NCI-H774 (cell line): ENCODE measurements around the gene DNAJA3.

Source experiments
- DNase-seq: peaks from one replicate; lab custom pipeline; 2025; lab: John Stamatoyannopoulos, UW

DNAJA3 gene

DNA sequence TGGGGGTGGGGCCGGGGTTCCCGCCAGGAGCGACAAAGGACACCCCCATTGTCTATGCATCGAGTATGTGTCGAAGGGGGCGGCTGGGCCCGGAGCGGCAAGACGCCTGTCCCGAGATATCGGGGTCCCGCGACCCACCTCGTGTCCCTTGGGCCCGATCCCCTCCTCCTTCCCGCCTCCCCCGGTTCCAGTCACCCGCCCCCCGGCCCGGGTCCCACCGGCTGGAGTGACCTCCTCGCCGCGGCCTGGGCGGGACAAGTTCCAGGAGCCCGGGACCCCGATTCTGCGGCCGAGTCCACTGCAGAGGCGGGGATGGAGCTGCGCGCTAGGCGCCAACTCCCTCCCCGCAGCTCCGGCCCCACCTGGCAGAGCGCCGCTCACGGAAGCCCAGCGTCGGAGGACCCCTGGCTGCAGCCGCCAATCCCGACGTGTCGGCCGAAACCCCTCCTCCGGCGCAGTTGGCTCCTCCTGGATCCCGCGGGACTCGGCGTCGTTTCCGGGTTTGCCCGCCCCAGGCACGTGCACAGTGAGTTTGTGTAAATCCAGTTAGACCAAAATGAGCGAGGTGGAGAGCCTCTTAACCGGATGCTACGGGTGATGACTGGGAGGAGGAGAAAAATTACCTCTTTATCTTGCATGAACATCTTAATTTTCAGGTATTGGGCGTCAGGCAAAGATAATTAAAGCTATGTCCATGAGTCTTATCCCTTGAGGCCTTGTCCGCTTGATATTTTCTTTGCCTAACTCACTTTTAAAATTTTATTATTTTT lies 48.7 kb downstream of the DNAJA3 start, which contains the start of gene NMRAL1:
Gene NMRAL1 (minus strand): TSS at position 434 of the 770 bp plus-strand sequence. CDS start 493 bp downstream, outside the sequence.
- DNase-seq, result peak; percentile 81

- peak; percentile 91 for DNase-seq
Measured at GRCh38 chr16:4475880-4476788, 50.5 kb downstream of the DNAJA3 start, which contains the start of gene HMOX2. Gene HMOX2, plus strand, starts transcription at chr16:4476398. Its CDS starts 29,127 bp downstream, at chr16:4505525.

GRCh38 chr16:4477966-4478365 lies 52.3 kb downstream of the DNAJA3 start:
- DNase-seq, result no peak

DNA sequence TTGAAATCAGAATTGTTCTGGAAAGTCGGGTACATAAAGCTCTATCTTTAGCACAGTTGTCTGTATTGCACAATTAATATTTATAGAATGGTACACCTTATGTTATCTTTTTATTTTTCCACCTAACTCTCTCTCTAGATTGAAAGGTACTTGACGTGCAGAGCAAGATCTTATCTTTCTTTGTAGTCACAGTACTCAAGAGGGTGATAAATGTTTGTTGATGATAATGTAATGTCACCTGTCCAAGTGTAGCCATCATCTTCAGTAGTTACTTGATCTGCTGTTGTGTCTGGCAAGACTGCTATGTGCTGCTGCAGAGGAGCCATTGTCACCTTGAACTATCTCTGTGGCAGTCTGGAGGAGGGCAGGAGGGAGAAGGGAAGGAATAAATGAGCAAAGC lies 55.9 kb downstream of the DNAJA3 start:
- DNase-seq, result no peak

DNA sequence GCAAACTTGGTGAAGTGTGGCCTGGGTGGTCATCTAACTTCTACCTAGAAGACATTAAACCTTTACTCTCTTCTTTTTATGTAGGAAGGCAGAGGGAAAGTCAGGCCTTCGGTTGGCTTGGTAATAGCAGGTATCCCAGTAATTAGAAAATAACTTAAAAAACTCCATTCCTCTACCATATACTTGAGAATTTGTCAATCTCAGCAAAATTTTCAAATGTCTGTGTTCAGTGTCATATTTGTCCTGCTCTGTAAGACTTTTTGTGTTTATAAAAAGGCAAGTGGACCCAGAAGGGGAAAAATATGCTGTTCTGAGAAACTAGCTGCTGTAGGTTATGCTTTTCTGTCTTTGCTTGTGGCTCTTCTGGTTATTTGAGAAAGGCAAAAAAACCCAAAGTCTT lies 56.3 kb downstream of the DNAJA3 start:
- no peak for DNase-seq

DNA sequence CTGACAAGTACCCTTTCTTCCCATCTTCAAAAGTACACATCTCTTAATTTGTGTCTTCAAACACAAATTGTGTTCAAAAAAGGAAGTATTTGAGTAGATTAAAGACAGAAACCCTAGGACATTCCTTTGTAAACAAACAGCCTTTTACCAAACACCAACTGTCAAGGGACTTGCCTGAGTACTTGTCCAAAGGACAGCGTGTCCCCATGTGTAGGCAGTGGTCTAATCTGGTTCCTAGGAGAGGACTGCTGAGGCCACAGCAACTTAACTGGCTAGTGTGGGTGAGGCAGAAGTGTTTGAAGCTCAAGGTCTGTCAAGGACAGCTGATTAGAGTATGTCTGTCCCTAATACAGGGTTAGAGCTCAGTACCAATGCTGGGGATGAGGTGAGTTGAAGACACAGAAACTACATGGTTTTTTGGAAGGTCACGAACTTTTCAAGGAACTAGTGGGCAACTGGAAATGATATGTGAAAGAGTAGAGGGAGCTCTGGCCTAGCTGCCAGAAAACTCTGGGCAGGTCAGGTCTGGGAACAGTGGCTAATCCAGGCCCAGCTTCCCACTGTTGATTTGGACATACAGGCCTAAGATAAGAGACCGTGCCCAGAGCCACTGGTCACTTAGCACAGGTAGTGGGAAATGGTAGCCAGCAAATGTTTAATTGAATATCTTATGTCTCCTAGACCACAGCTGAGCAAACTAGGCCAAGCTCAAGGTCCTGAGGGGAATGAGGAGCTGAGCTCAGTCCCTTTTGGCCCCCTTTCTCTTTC lies 60.6 kb downstream of the DNAJA3 start:
- no peak for DNase-seq

- peak; percentile 22 for DNase-seq
Measured at GRCh38 chr16:4487955-4488498, 62.4 kb downstream of the DNAJA3 start.

- DNase-seq, result no peak
Measured at GRCh38 chr16:4488499-4488967, 62.9 kb downstream of the DNAJA3 start.

DNA sequence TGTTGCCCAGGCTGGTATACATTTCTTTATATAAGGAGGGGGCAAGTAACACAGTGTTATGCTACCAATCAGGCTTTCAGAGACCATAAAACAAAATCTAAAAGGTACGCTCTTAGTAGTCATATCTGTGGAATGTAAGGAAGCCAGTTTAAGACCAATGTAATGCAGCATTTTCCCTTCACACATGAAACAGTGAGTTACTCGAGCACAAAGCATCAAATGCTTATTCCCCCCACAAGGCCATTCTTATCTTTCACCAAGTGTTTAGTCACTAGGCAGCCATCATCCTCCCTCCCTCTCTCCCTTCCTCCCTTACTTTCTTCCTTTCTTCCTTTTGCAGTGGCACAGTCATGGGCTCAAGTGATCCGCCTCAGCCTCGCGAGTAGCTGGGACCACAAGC lies 63.4 kb downstream of the DNAJA3 start:
- no peak for DNase-seq

GRCh38 chr16:4491898-4492297 lies 66.2 kb downstream of the DNAJA3 start:
- no peak for DNase-seq

GRCh38 chr16:4494746-4495490 lies 69.2 kb downstream of the DNAJA3 start:
- no peak for DNase-seq

GRCh38 chr16:4495766-4496165 lies 70.1 kb downstream of the DNAJA3 start:
- no peak for DNase-seq

DNA sequence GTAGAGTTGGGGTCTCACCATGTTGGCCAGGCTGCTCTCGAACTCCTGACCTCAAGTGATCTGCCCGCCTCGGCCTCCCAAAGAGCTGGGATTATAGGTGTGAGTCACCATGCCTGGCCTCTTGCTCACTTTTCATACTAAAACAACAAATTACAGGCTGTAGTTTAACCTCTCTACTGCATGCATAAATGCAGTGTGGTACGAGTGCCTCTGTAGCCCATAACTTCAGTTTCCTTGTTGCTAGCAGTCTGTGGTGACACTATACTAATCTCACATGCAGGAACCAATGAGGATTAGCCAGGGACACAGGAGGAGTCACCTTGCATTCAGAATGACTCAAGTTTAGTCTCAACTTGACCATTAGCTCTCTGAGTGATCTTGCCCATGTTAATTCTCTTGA lies 70.6 kb downstream of the DNAJA3 start:
- DNase-seq, result no peak

- no peak for DNase-seq
Measured at GRCh38 chr16:4498546-4499195, 73.0 kb downstream of the DNAJA3 start.

GRCh38 chr16:4499196-4499555 lies 73.5 kb downstream of the DNAJA3 start:
- no peak for DNase-seq

DNA sequence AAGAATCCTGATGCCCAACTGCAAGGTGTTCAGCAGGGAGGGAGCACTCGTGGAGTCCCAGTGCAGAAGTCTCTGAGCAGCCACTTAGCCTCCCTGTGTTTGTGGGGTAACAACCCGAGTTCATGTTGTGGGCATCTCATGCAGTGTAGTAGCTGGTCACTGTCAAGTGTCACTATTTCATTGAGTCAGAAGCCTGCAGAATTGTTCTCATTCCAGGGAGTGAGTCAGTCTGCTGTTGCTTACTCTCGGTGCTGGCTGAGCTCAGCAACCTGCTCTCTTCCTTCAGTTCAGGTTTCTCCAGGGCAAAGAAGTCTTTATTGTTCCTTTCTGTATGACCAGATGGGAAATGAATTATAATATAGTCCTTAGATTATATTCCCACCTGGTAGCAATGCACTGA lies 74.6 kb downstream of the DNAJA3 start:
- DNase-seq, result no peak

DNA sequence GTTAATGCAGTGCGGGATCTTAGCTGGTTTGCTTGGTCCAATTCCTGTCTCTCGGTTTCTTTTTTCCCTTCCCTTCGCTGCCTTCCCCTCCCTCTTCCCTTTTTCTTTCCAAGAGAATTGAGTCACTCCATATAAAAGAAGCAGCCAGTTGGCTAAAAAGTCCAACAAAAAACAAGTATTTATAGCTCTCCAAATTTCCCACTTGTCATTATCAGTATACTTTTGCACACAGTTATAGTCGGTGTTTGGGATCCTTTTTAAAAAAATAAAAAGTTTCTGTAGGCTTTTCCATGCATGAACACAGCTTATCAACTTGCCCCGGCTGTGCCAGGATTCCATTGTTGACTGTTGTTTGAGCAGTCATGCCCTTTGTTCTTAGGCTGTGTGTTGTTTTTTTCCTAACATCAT lies 75.4 kb downstream of the DNAJA3 start:
- DNase-seq, result no peak

DNA sequence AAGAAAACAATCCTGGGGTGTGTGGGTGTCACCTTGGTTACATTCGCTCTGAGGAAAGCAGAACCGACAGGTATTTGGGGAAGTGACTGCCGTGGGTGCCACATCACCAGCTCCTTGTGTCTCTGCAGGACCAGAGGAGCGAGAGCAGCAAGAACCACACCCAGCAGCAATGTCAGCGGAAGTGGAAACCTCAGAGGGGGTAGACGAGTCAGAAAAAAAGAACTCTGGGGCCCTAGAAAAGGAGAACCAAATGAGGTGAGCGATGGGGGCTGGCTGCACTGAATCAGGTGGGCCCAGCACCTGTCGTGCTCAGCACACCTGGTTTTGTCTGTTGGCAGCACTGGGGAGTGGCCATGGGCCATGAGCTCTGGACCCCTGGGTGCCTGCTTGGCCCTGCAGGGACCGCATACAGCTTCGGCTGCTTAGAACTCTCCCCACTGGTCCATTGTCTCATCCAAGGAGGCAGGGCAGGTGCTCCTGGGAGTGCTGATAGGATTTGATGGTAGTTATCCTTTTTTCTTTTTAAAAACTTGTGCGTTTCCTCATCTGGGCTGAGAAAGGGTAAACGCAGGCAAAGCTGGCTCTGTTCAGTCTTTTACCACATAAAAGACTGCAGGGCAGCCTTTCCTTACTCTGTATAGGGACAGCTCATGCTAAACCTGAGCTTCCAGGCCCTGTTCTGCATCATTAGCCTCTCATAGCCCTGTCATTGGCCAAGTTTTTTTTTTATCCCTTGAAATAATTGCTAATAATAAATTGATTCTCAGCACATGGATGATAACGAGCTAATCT lies 79.9 kb downstream of the DNAJA3 start:
- DNase-seq, result no peak
